H1 (cell line): ENCODE measurements around the gene NHERF2. TPM values are rescaled to one million over a fixed set of nuclear protein-coding genes. Genes with fewer than 3 reads are reported as not detected.

ENCODE experiments used
- CTCF ChIA-PET: fragments of 300-600 bp; sonication (Branson Sonifier 250); formaldehyde crosslinking; loops from one replicate; lab custom pipeline; 2021; ENCODE audit not compliant: partially characterized antibody; lab: Charles Lee
- POLR2A ChIA-PET: fragments of 300-600 bp; sonication (Branson Sonifier 250); formaldehyde crosslinking; loops from one replicate; lab custom pipeline; 2021; ENCODE audit warnings: inconsistent platforms; ENCODE audit not compliant: partially characterized antibody; lab: Charles Lee
- DNase-seq, 2 experiments: peaks; one replicate each; pipeline versions ENCODE4 v3.0.0 to v3.0.0-alpha.2; 2010 to 2022; ENCODE audit warnings: low spot score in 2 of 2, low read depth in 1 of 2, mixed read lengths in 1 of 2
- FAIRE-seq: peaks from 2 replicates; lab custom pipeline; 2011; peaks lifted over from hg19 to GRCh38; lab: Jason Lieb, UNC
- H2AFZ ChIP-seq: 2 replicates; pipeline ENCODE4 v1.8.1; 2012; ENCODE audit warnings: low read length, inconsistent platforms
- H2AK5ac ChIP-seq: 2 replicates; pipeline ENCODE4 v1.6.1; 2013; ENCODE audit warnings: low read depth, low read length
- H2BK120ac ChIP-seq: replicated peaks from 2 replicates; pipeline ENCODE3; 2013; ENCODE audit warnings: low read depth, low read length, inconsistent platforms
- H2BK12ac ChIP-seq: 2 replicates; pipeline ENCODE4 v1.6.1; 2013; ENCODE audit warnings: low read depth, low read length
- H2BK15ac ChIP-seq: 2 replicates; pipeline ENCODE4 v1.6.1; 2013; ENCODE audit warnings: low read length
- H2BK20ac ChIP-seq: 2 replicates; pipeline ENCODE4 v1.6.1; 2013; ENCODE audit warnings: low read length
- H2BK5ac ChIP-seq: 2 replicates; pipeline ENCODE4 v1.6.1; 2013; ENCODE audit warnings: low read depth, low read length
- H3K14ac ChIP-seq: 2 replicates; pipeline ENCODE4 v1.6.1; 2013; ENCODE audit warnings: inconsistent platforms; ENCODE audit not compliant: insufficient read length
- H3K18ac ChIP-seq: 2 replicates; pipeline ENCODE4 v1.6.1; 2013; ENCODE audit warnings: low read length; ENCODE audit errors: extremely low read depth
- H3K23ac ChIP-seq: 2 replicates; pipeline ENCODE4 v1.6.1; 2013; ENCODE audit warnings: inconsistent platforms; ENCODE audit not compliant: insufficient read length
- H3K23me2 ChIP-seq: 2 replicates; pipeline ENCODE4 v1.6.1; 2013; ENCODE audit warnings: low read depth, low read length
- H3K27ac ChIP-seq: 2 replicates; pipeline ENCODE4 v1.6.1; 2011; ENCODE audit warnings: low read depth, low read length, inconsistent platforms
- H3K27me3 ChIP-seq, 4 experiments: replicated peaks in 1 of 4; 1 replicate in 1 of 4; 2 replicates in 3 of 4; pipeline versions ENCODE4 v1.6.1 to v1.8.1; 2011 to 2013; ENCODE audit warnings: low read length in 3 of 4, mild to moderate bottlenecking in 3 of 4, inconsistent platforms in 2 of 4, mixed read lengths in 2 of 4, moderate library complexity in 1 of 4; ENCODE audit not compliant: control insufficient read depth in 3 of 4, insufficient read depth in 3 of 4; ENCODE audit errors: extremely low read depth in 1 of 4
- H3K36me3 ChIP-seq, 4 experiments: 2 replicates each; pipeline versions ENCODE4 v1.6.1 to v1.8.1; 2011 to 2013; ENCODE audit warnings: mild to moderate bottlenecking in 4 of 4, low read length in 3 of 4, moderate library complexity in 2 of 4, control low read depth in 1 of 4, inconsistent platforms in 1 of 4; ENCODE audit not compliant: insufficient read depth in 4 of 4, control insufficient read depth in 2 of 4
- H3K4ac ChIP-seq: replicated peaks from 2 replicates; pipeline ENCODE3; 2013; ENCODE audit warnings: low read length, low read depth, mixed read lengths, inconsistent platforms; ENCODE audit not compliant: insufficient read length
- H3K4me1 ChIP-seq, 4 experiments: replicated peaks in 1 of 4; 1 replicate in 1 of 4; 2 replicates in 3 of 4; pipeline versions ENCODE4 v1.6.1 to v1.8.1; 2011 to 2013; ENCODE audit warnings: low read length in 3 of 4, inconsistent platforms in 2 of 4, mixed read lengths in 1 of 4; ENCODE audit not compliant: insufficient read depth in 4 of 4, control insufficient read depth in 3 of 4
- H3K4me2 ChIP-seq, 2 experiments: 2 replicates each; pipeline versions ENCODE4 v1.6.1 to v1.8.1; 2011 to 2013; ENCODE audit warnings: low read depth in 2 of 2, low read length in 2 of 2, control low read depth in 1 of 2, inconsistent platforms in 1 of 2, mild to moderate bottlenecking in 1 of 2; ENCODE audit not compliant: insufficient read depth in 1 of 2
- H3K4me3 ChIP-seq, 4 experiments: fragments of 200-600, 300-600 bp in 1 of 4; sonication (generic), shearing (Covaris generic), sonication (Bioruptor Twin) in 1 of 4; 2 replicates each; pipeline versions ENCODE4 v1.5.1 to v1.8.1; 2011 to 2016; ENCODE audit warnings: low read length in 4 of 4, low read depth in 3 of 4, control low read depth in 2 of 4, inconsistent platforms in 2 of 4, mild to moderate bottlenecking in 2 of 4, mixed read lengths in 1 of 4, moderate library complexity in 1 of 4; ENCODE audit not compliant: insufficient read depth in 2 of 4; ENCODE audit errors: extremely low read depth in 1 of 4
- H3K56ac ChIP-seq: replicated peaks from 2 replicates; pipeline ENCODE3; 2013; ENCODE audit warnings: low read depth, mild to moderate bottlenecking, mixed read lengths, low read length, inconsistent platforms; ENCODE audit not compliant: insufficient read length
- H3K79me1 ChIP-seq: 2 replicates; pipeline ENCODE4 v1.6.1; 2013; ENCODE audit warnings: low read depth, low read length, control low read depth
- H3K79me2 ChIP-seq, 2 experiments: 2 replicates each; pipeline versions ENCODE4 v1.6.1 to v1.8.1; 2012 to 2013; ENCODE audit warnings: low read length in 2 of 2, mild to moderate bottlenecking in 2 of 2, inconsistent platforms in 1 of 2; ENCODE audit not compliant: insufficient read depth in 2 of 2, control insufficient read depth in 1 of 2
- H3K9ac ChIP-seq, 4 experiments: replicated peaks in 1 of 4; 1 replicate in 1 of 4; 2 replicates in 3 of 4; pipeline versions ENCODE4 v1.6.1 to v1.8.1; 2011 to 2013; ENCODE audit warnings: low read depth in 3 of 4, low read length in 3 of 4, control low read depth in 2 of 4, mild to moderate bottlenecking in 2 of 4, moderate library complexity in 2 of 4, inconsistent platforms in 1 of 4; ENCODE audit errors: extremely low read depth in 1 of 4
- H3K9me3 ChIP-seq, 2 experiments: 2 replicates each; pipeline versions ENCODE4 v1.6.1 to v1.8.1; 2012 to 2013; ENCODE audit warnings: mild to moderate bottlenecking in 2 of 2, moderate library complexity in 2 of 2, control low read depth in 1 of 2, inconsistent platforms in 1 of 2, low read depth in 1 of 2, low read length in 1 of 2, mixed read lengths in 1 of 2; ENCODE audit not compliant: insufficient read depth in 2 of 2
- H4K20me1 ChIP-seq, 2 experiments: replicated peaks in 1 of 2; 2 replicates each; pipeline versions ENCODE3 to v1.8.1; 2011 to 2013; ENCODE audit warnings: inconsistent platforms in 2 of 2, low read length in 2 of 2, mild to moderate bottlenecking in 1 of 2; ENCODE audit not compliant: insufficient read depth in 2 of 2, control insufficient read depth in 1 of 2
- H4K5ac ChIP-seq: 2 replicates; pipeline ENCODE4 v1.6.1; 2013; ENCODE audit warnings: low read length, low read depth, mixed read lengths, inconsistent platforms; ENCODE audit not compliant: insufficient read length
- H4K8ac ChIP-seq: 2 replicates; pipeline ENCODE4 v1.8.0; 2013; ENCODE audit warnings: mild to moderate bottlenecking, moderate library complexity, low read length, inconsistent platforms; ENCODE audit not compliant: insufficient read depth; ENCODE audit errors: extremely low read depth
- H4K91ac ChIP-seq: replicated peaks from 2 replicates; pipeline ENCODE3; 2013; ENCODE audit warnings: low read length, mixed read lengths, inconsistent platforms; ENCODE audit not compliant: insufficient read length
- WGBS, 2 experiments: shearing (Covaris generic) in 1 of 2; methylation state at CpG; one replicate each; pipeline versions ENCODE4 v1.1.6 to v1.1.7; 2013 to 2015; ENCODE audit warnings: low lambda C conversion rate in 2 of 2, mixed read lengths in 2 of 2, inconsistent platforms in 1 of 2, low coverage in 1 of 2, missing lambda C conversion rate in 1 of 2; ENCODE audit not compliant: insufficient replicate concordance in 2 of 2, insufficient coverage in 1 of 2, insufficient read length in 1 of 2; ENCODE audit errors: extremely low coverage in 1 of 2, missing lambda C conversion rate in 1 of 2; 5-methylcytosine and 5-hydroxymethylcytosine counted together
- polyA plus RNA-seq, 7 experiments: library from polyadenylated mRNA; depleted of rRNA in 3 of 7; stranded (reverse) in 5 of 7; unstranded in 2 of 7; fragments of >200 nt in 5 of 7; fragments of 200-250 nt in 2 of 7; gene quantifications; 1 replicate in 5 of 7; 2 replicates in 1 of 7; 4 replicates in 1 of 7; pipeline versions ENCODE4 v1.2.1 to v1.2.3, GENCODE V29; 2011 to 2013; ENCODE audit warnings: missing spikeins in 2 of 7, mixed read lengths in 2 of 7
- total RNA-seq: library from RNA; stranded (reverse); fragmentation: NEBNext Ultra II Directional; extraction: Animal tissue kit (Norgen Biotek cat#: 25700); gene quantifications from 2 replicates; pipeline ENCODE4 v1.2.1, GENCODE V29; 2021

Gene NHERF2
- total and polyA plus RNA-seq, 2 of the 8 experiments (the other 6 are each of a cell fraction or from before 2014, with no cell fraction given) = 13.9 to 19.3 TPM

- peak within 1 kb of the TSS; percentile 66 to 95 (median 83) for H3K4me3 ChIP-seq
These were observed 16.8 kb upstream of the NHERF2 start, which contains the start of gene ZNF598 for GRCh38 chr16:2009791-2010510. Gene ZNF598, minus strand, starts transcription at chr16:2009821.

More at GRCh38 chr16:2009791-2010510, 16.8 kb upstream of the NHERF2 start, which contains the start of gene ZNF598:
- Histone ChIP-seq H3K18ac (peak within 1 kb of the TSS; percentile 98), H2AK5ac (peak within 1 kb of the TSS; percentile 53), H3K4me2 (peak within 1 kb of the TSS; percentile 89 to 92), H3K36me3 (0 out of 8 replicates have a peak, but pooled peaks cover 0 to 2% (median 0%) of the 10 kb centered on the region in 4 experiments), H4K20me1 (peaks cover 15 to 36% of the 10 kb centered on the region in 2 experiments), H3K14ac (peak within 1 kb of the TSS; percentile 67), H3K56ac (peak within 1 kb of the TSS; percentile 3), H2AFZ (peak within 1 kb of the TSS; percentile 4), H3K23ac (no peak within 1 kb of the TSS), H2BK20ac (no peak within 1 kb of the TSS), H3K27me3 (no peaks in the 10 kb centered on the region), H3K27ac (peak within 1 kb of the TSS; percentile 61), H3K4me1 (peaks cover 3 to 26% (median 15%) of the 10 kb centered on the region in 4 experiments), H2BK12ac (no peak within 1 kb of the TSS), H3K23me2 (peaks cover 12% of the 10 kb centered on the region; the same call in 1 of the 2 replicates), H3K79me2 (peaks cover 22 to 43% of the 10 kb centered on the region in 2 experiments; a peak in 3 of 4 replicates), H3K4ac (peak within 1 kb of the TSS; percentile 96), H3K9ac (peak within 1 kb of the TSS; percentile 79 to 83 (median 80)), H2BK120ac (peak within 1 kb of the TSS; percentile 51), H2BK15ac (peak within 1 kb of the TSS; percentile 36; the same call in 1 of the 2 replicates), H3K79me1 (peaks cover 9% of the 10 kb centered on the region; the same call in 1 of the 2 replicates), H4K8ac (peak within 1 kb of the TSS; percentile 84), H2BK5ac (peak within 1 kb of the TSS; percentile 79), H4K91ac (peak within 1 kb of the TSS; percentile 98), H3K9me3 (no peaks in the 10 kb centered on the region), H4K5ac (peak within 1 kb of the TSS; percentile 96)
- 7% methylated on average over 34 of the region's 52 CpGs; no CpG with 5 or more reads in 1 of the 2 experiments for WGBS, 2 experiments
- FAIRE-seq = no peak
- POLR2A ChIA-PET = interaction anchor here (0.6 to 2.8 kb wide), 8 partner anchors 13 to 145 kb away, joined by 3 to 17 read pairs (median 6); partner anchors contain the start of genes RPS2, TBL3 and TRAF7
- CTCF ChIA-PET = no interaction called here
- peak in 1 of 2 experiments; percentile 82 for DNase-seq
